Tibial nerve (tissue), 4 donors: ENCODE measurements around the gene CIB2. TPM values are rescaled to one million over a fixed set of nuclear protein-coding genes. Genes with fewer than 3 reads are reported as not detected.

Experiments used
- DNase-seq, 2 donors: peaks; one replicate each; pipeline ENCODE4 v3.0.0-alpha.2; 2019; ENCODE audit warnings: low spot score in 2 of 2
- H3K27ac ChIP-seq, 4 donors: fragments of 200-600 bp; sonication (generic) in 3 of 4; one replicate each; pipeline ENCODE4 v1.5.1; 2017 to 2019; ENCODE audit warnings: mild to moderate bottlenecking in 1 of 4
- H3K27me3 ChIP-seq, 2 donors: fragments of 200-600 bp; sonication (generic) in 1 of 2; one replicate each; pipeline versions ENCODE4 v1.5.1 to v1.6.0; 2017 to 2019
- H3K36me3 ChIP-seq, 3 donors: fragments of 200-600 bp; sonication (generic); one replicate each; pipeline ENCODE4 v1.5.1; 2018 to 2019
- H3K4me1 ChIP-seq, 4 donors: fragments of 200-600 bp; sonication (generic) in 3 of 4; one replicate each; pipeline ENCODE4 v1.5.1; 2017 to 2019
- H3K4me3 ChIP-seq, 4 donors: fragments of 200-600 bp; sonication (generic) in 3 of 4; one replicate each; pipeline ENCODE4 v1.5.1; 2017 to 2019; ENCODE audit warnings: mild to moderate bottlenecking in 1 of 4, moderate library complexity in 1 of 4
- H3K9me3 ChIP-seq, 4 donors: fragments of 200-600 bp; sonication (generic) in 3 of 4; one replicate each; pipeline ENCODE4 v1.5.1; 2017 to 2019
- CTCF ChIP-seq, 5 experiments: fragments of 200-600 bp in 3 of 5; fragments of 450-650 bp in 2 of 5; sonication (generic) in 3 of 5; IDR thresholded peaks; one replicate each; pipeline ENCODE4 v1.5.1; 2016 to 2019; ENCODE audit warnings: antibody characterized with exemption in 5 of 5, mild to moderate bottlenecking in 3 of 5, moderate library complexity in 2 of 5
- EP300 ChIP-seq, 2 donors: sonication (generic); formaldehyde crosslinking; IDR thresholded peaks; one replicate each; pipeline ENCODE4 v1.6.1; 2017; ENCODE audit warnings: antibody characterized with exemption in 2 of 2, mild to moderate bottlenecking in 1 of 2
- POLR2A ChIP-seq, 2 donors: fragments of 450-650 bp; IDR thresholded peaks; one replicate each; pipeline ENCODE4 v1.6.1; 2017; ENCODE audit warnings: antibody characterized with exemption in 2 of 2, mild to moderate bottlenecking in 2 of 2, moderate library complexity in 2 of 2
- WGBS, 2 donors: methylation state at CpG; one replicate each; pipeline ENCODE4 v1.1.5; 2018; 5-methylcytosine and 5-hydroxymethylcytosine counted together
- total RNA-seq, 4 donors: library from RNA; depleted of rRNA; stranded (reverse); fragments of >200 nt; gene quantifications; one replicate each; pipeline ENCODE4 v1.1.0, GENCODE V29; 2016

CIB2 gene
- total RNA-seq, 4 donors from 2014 or later: 0.63 to 11.0 (median 2.8) TPM

- H3K27ac ChIP-seq: peak overlapping the region; percentile 68 to 86 (median 78)
- H3K4me3 ChIP-seq: peak overlapping the region; percentile 54 to 94 (median 76)
- H3K4me1 ChIP-seq: peaks cover 0 to 27% (median 21%) of the 10 kb centered on the region in 4 donors
- WGBS, 2 donors: 14 to 17% methylated on average over 17 to 20 of the region's 20 CpGs
- H3K9me3 ChIP-seq: no peaks in the 10 kb centered on the region
- no peak for DNase-seq
- H3K36me3 ChIP-seq: no peaks in the 10 kb centered on the region
- TF ChIP-seq POLR2A (IDR thresholded peaks at IDR 0.05) (no peak), EP300 (IDR thresholded peaks at IDR 0.05) (no peak), CTCF (IDR thresholded peaks at IDR 0.05) (no peak)
- no peaks in the 10 kb centered on the region for H3K27me3 ChIP-seq
Measured at GRCh38 chr15:78149805-78150751, 18.8 kb upstream of the CIB2 start.

GRCh38 chr15:78149068-78149804, 18.0 kb upstream of the CIB2 start, which contains the start of gene IDH3A:
TSS of gene IDH3A (plus strand) at chr15:78149362. CDS start at chr15:78149404, 42 bp downstream.
- Histone ChIP-seq H3K27ac (peak within 1 kb of the TSS; percentile 68 to 86 (median 78)), H3K4me1 (peaks cover 0 to 25% (median 18%) of the 10 kb centered on the region in 4 donors), H3K36me3 (no peaks in the 10 kb centered on the region), H3K4me3 (peak within 1 kb of the TSS; percentile 54 to 94 (median 76)), H3K27me3 (no peaks in the 10 kb centered on the region), H3K9me3 (no peaks in the 10 kb centered on the region)
- peak; percentile 99 for DNase-seq
- WGBS, 2 donors: 1% methylated on average over 32 to 41 of the region's 79 CpGs
- TF ChIP-seq CTCF (IDR thresholded peaks at IDR 0.05) (peak in 1 of 5 experiments; percentile 22), POLR2A (IDR thresholded peaks at IDR 0.05) (peak; percentile 59 to 91), EP300 (IDR thresholded peaks at IDR 0.05) (peak in 1 of 2 donors; percentile 85)

GRCh38 chr15:78148392-78149067, 17.3 kb upstream of the CIB2 start:
- no peak for DNase-seq
- peaks cover 0 to 25% (median 18%) of the 10 kb centered on the region in 4 donors for H3K4me1 ChIP-seq
- 14 to 18% methylated on average over 14 of the region's 14 CpGs for WGBS, 2 donors
- peak overlapping the region in 3 of 4 donors; percentile 30 to 86 (median 85) for H3K27ac ChIP-seq
- no peak for TF ChIP-seq POLR2A (IDR thresholded peaks at IDR 0.05)
- no peak for TF ChIP-seq EP300 (IDR thresholded peaks at IDR 0.05)
- TF ChIP-seq CTCF (IDR thresholded peaks at IDR 0.05): no peak
- H3K4me3 ChIP-seq: peak overlapping the region; percentile 54 to 94 (median 76)
- no peaks in the 10 kb centered on the region for H3K9me3 ChIP-seq
- no peaks in the 10 kb centered on the region for H3K36me3 ChIP-seq
- H3K27me3 ChIP-seq: no peaks in the 10 kb centered on the region

GRCh38 chr15:78147566-78147965, 16.3 kb upstream of the CIB2 start:
- no peak for DNase-seq
- H3K36me3 ChIP-seq: no peaks in the 10 kb centered on the region
- no peaks in the 10 kb centered on the region for H3K27me3 ChIP-seq
- WGBS, 2 donors: 86 to 87% methylated on average over 6 of the region's 6 CpGs
- no peaks in the 10 kb centered on the region for H3K9me3 ChIP-seq
- TF ChIP-seq EP300 (IDR thresholded peaks at IDR 0.05): no peak
- TF ChIP-seq CTCF (IDR thresholded peaks at IDR 0.05): no peak
- TF ChIP-seq POLR2A (IDR thresholded peaks at IDR 0.05): no peak
- H3K4me3 ChIP-seq: no peak overlapping the region
- H3K4me1 ChIP-seq: peaks cover 0 to 25% (median 18%) of the 10 kb centered on the region in 4 donors
- no peak overlapping the region for H3K27ac ChIP-seq
